Thyroid gland (tissue), 4 donors: Measurements from ENCODE around the gene UNC13C.

Experiments
- POLR2A ChIP-seq, 2 donors: fragments of 450-650 bp; IDR thresholded peaks; one replicate each; pipeline ENCODE4 v1.6.1; 2017; ENCODE audit warnings: antibody characterized with exemption in 2 of 2, mild to moderate bottlenecking in 2 of 2, moderate library complexity in 1 of 2
- TF ChIP-seq, protein P1 (sequence below), 6 experiments: fragments of 200-600 bp in 3 of 6; fragments of 450-650 bp in 3 of 6; sonication (generic) in 3 of 6; IDR thresholded peaks; one replicate each; pipeline ENCODE4 v1.5.1; 2016 to 2019; ENCODE audit warnings: antibody characterized with exemption in 6 of 6, mild to moderate bottlenecking in 2 of 6, inconsistent platforms in 1 of 6, moderate library complexity in 1 of 6

DNA sequence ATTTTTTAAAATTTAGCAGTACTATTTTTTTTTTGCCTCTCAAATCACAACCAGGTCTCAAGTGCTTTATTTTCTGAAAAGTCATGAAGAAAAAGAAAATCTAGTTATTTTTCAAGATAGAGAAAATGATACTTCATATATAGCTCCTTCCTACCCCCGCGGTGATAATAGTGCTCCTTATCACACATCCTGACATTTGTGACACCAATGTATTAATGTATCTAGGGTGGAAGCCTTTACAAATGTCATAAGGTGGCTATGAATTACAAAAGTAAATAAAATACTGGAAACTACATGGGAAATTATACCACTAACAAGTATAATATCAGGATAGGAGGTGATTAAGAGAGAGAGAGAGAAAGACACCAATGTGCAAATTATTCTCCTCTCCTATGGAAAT is 582.2 kb downstream of the UNC13C start:
- TF ChIP-seq, protein P1, sequence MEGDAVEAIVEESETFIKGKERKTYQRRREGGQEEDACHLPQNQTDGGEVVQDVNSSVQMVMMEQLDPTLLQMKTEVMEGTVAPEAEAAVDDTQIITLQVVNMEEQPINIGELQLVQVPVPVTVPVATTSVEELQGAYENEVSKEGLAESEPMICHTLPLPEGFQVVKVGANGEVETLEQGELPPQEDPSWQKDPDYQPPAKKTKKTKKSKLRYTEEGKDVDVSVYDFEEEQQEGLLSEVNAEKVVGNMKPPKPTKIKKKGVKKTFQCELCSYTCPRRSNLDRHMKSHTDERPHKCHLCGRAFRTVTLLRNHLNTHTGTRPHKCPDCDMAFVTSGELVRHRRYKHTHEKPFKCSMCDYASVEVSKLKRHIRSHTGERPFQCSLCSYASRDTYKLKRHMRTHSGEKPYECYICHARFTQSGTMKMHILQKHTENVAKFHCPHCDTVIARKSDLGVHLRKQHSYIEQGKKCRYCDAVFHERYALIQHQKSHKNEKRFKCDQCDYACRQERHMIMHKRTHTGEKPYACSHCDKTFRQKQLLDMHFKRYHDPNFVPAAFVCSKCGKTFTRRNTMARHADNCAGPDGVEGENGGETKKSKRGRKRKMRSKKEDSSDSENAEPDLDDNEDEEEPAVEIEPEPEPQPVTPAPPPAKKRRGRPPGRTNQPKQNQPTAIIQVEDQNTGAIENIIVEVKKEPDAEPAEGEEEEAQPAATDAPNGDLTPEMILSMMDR (IDR thresholded peaks at IDR 0.05) = no peak
- no peak for TF ChIP-seq POLR2A (IDR thresholded peaks at IDR 0.05)
